K562 (cell line): ENCODE data around the gene CNPPD1. TPM values are rescaled to one million over a fixed set of nuclear protein-coding genes. Genes with fewer than 3 reads are reported as not detected.

Experiments
- C11orf30 ChIP-seq: fragments of 450-650 bp; IDR thresholded peaks from 2 replicates; pipeline ENCODE4 v1.6.1; 2016; ENCODE audit warnings: low read depth, mild to moderate bottlenecking
- CXXC5 ChIP-seq: fragments of 250-450 bp; sonication (Bioruptor Pico); IDR thresholded peaks from 2 replicates; pipeline ENCODE4 v1.8.0; 2022; ENCODE audit warnings: inconsistent platforms, mild to moderate bottlenecking, moderate library complexity
- JUN ChIP-seq, 2 experiments: sonication (generic) in 1 of 2; formaldehyde crosslinking in 1 of 2; IDR thresholded peaks; 2 replicates each; pipeline versions ENCODE4 v1.6.1 to v1.8.0; 2012 to 2022; ENCODE audit warnings: borderline replicate concordance in 2 of 2, mild to moderate bottlenecking in 2 of 2, improper control_type of control experiment in 1 of 2, low read depth in 1 of 2, low read length in 1 of 2, missing genetic modification reagents in 1 of 2
- SRF ChIP-seq, 2 experiments: fragments of 250-450, 450-650 bp in 1 of 2; sonication (Bioruptor Pico) in 1 of 2; sonication (generic) in 1 of 2; formaldehyde crosslinking; IDR thresholded peaks; 2 replicates each; pipeline versions ENCODE4 v1.5.0 to v1.5.1; 2020 to 2022; ENCODE audit warnings: mild to moderate bottlenecking in 1 of 2, missing genetic modification reagents in 1 of 2
- polyA plus RNA-seq, 8 experiments: library from polyadenylated mRNA; depleted of rRNA in 4 of 8; stranded (reverse) in 5 of 8; unstranded in 3 of 8; fragments of >200 nt; fragmentation: Nextera tagmentation in 2 of 8; fragmentation: Illumina TruSeq in 1 of 8; extraction: Ambion mirVana in 2 of 8; extraction: Trizol in 1 of 8; gene quantifications; 2 replicates each; pipeline versions ENCODE4 v1.2.1 to v1.2.3, GENCODE V29; 2011 to 2014; ENCODE audit warnings: inconsistent platforms in 1 of 8, missing spikeins in 1 of 8
- total RNA-seq, 7 experiments: library from RNA; depleted of rRNA in 6 of 7; stranded (reverse); fragments of >200 nt in 6 of 7; fragmentation: Illumina TruSeq in 2 of 7; extraction: Trizol in 2 of 7; gene quantifications; 2 replicates each; pipeline versions ENCODE4 v1.2.1 to v1.2.3, GENCODE V29; 2011 to 2021; ENCODE audit warnings: low replicate concordance in 1 of 7
- TF ChIP-seq, protein P1 (sequence below), 2 experiments: IDR thresholded peaks; 2 replicates each; pipeline ENCODE4 v1.6.1; 2012; ENCODE audit warnings: improper control_type of control experiment in 2 of 2, low read depth in 2 of 2, low read length in 2 of 2, borderline replicate concordance in 1 of 2
- TF ChIP-seq, protein P2 (sequence below), 3 experiments: fragments of 200-800 bp in 1 of 3; fragments of 250-450 bp in 1 of 3; fragments of 450-650 bp in 1 of 3; sonication (Bioruptor Pico) in 1 of 3; sonication (Bioruptor generic) in 1 of 3; formaldehyde crosslinking in 1 of 3; IDR thresholded peaks; 2 replicates each; pipeline versions ENCODE4 v1.6.1 to v1.8.0; 2016 to 2022; ENCODE audit warnings: mild to moderate bottlenecking in 2 of 3, missing genetic modification characterization in 2 of 3, missing compliant biosample characterization in 1 of 3, moderate library complexity in 1 of 3
- TF ChIP-seq, protein P3 (sequence below), 2 experiments: fragments of 450-650 bp in 1 of 2; sonication (generic) in 1 of 2; formaldehyde crosslinking in 1 of 2; IDR thresholded peaks; 2 replicates each; pipeline versions ENCODE4 v1.7.1 to v1.9.0; 2016 to 2022; ENCODE audit warnings: inconsistent platforms in 1 of 2, mild to moderate bottlenecking in 1 of 2, missing genetic modification reagents in 1 of 2

Gene CNPPD1
- total and polyA plus RNA-seq, 9 of the 15 experiments (the other 6 are each of a cell fraction or from before 2014, with no cell fraction given): 9.9 to 53.5 (median 27.0) TPM

DNA sequence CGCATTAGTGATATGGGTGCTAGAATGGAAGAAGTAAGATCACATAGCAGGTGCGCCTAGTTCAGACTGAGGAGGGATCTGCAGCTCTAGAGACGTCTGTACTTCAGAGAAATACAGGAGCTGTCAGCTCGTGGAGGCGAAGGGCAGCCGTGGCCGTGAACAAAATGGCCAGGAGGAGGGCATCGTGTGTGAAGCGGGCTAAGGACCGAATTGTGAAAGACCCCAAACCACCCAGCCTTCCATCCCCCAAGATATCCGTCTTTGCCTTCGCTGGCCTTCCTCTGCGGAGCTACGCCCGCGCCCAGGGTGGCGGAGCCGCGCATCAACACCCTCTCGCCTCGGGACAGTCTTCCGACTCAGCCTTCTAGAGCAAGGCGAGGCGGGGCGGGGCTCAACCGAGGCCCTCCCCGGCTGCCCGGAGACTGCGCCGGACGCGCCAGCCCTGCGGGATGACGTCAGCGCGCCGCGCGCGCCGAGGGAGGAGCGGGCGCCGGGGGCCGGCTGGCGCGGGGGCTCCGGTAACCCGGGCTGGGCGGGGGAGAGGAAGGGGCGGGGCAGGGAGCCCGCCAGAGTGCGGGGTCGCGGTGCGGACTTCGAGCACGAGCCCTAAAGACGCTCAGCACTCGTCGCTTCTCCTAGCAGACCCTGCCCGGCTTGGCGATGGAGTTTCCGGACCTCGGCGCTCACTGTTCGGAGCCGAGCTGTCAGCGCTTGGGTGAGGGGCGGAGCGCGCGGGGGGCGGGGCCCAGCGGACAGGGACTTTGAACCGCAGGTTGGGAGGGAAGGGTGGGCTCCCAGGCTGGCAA lies 29.8 kb upstream of the CNPPD1 start, which contains the start of gene ZFAND2B (continued):
- TF ChIP-seq, protein P1, sequence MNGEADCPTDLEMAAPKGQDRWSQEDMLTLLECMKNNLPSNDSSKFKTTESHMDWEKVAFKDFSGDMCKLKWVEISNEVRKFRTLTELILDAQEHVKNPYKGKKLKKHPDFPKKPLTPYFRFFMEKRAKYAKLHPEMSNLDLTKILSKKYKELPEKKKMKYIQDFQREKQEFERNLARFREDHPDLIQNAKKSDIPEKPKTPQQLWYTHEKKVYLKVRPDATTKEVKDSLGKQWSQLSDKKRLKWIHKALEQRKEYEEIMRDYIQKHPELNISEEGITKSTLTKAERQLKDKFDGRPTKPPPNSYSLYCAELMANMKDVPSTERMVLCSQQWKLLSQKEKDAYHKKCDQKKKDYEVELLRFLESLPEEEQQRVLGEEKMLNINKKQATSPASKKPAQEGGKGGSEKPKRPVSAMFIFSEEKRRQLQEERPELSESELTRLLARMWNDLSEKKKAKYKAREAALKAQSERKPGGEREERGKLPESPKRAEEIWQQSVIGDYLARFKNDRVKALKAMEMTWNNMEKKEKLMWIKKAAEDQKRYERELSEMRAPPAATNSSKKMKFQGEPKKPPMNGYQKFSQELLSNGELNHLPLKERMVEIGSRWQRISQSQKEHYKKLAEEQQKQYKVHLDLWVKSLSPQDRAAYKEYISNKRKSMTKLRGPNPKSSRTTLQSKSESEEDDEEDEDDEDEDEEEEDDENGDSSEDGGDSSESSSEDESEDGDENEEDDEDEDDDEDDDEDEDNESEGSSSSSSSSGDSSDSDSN (IDR thresholded peaks at IDR 0.05; ENCODE audit: borderline replicate concordance in 1 of 2, low read depth in 2 of 2, low read length in 2 of 2): 0 out of 4 replicates have a peak, but pooled peaks have one; percentile 24 to 50
- TF ChIP-seq JUN (IDR thresholded peaks at IDR 0.05; ENCODE audit: borderline replicate concordance, low read depth, low read length) (peak; percentile 50; the same call in 1 of the 2 replicates), JUN (CRISPR knock-in tag; IDR thresholded peaks at IDR 0.05; ENCODE audit: borderline replicate concordance) (no peak), SRF (CRISPR knock-in tag; IDR thresholded peaks at IDR 0.05) (peak in 1 of 2 experiments; percentile 54; a peak in 1 of 4 replicates), C11orf30 (no peak), CXXC5 (CRISPR knock-in tag) (peak; percentile 78)
- TF ChIP-seq, protein P2, sequence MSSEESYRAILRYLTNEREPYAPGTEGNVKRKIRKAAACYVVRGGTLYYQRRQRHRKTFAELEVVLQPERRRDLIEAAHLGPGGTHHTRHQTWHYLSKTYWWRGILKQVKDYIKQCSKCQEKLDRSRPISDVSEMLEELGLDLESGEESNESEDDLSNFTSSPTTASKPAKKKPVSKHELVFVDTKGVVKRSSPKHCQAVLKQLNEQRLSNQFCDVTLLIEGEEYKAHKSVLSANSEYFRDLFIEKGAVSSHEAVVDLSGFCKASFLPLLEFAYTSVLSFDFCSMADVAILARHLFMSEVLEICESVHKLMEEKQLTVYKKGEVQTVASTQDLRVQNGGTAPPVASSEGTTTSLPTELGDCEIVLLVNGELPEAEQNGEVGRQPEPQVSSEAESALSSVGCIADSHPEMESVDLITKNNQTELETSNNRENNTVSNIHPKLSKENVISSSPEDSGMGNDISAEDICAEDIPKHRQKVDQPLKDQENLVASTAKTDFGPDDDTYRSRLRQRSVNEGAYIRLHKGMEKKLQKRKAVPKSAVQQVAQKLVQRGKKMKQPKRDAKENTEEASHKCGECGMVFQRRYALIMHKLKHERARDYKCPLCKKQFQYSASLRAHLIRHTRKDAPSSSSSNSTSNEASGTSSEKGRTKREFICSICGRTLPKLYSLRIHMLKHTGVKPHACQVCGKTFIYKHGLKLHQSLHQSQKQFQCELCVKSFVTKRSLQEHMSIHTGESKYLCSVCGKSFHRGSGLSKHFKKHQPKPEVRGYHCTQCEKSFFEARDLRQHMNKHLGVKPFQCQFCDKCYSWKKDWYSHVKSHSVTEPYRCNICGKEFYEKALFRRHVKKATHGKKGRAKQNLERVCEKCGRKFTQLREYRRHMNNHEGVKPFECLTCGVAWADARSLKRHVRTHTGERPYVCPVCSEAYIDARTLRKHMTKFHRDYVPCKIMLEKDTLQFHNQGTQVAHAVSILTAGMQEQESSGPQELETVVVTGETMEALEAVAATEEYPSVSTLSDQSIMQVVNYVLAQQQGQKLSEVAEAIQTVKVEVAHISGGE (CRISPR knock-in tag; IDR thresholded peaks at IDR 0.05): no peak
- TF ChIP-seq, protein P3, sequence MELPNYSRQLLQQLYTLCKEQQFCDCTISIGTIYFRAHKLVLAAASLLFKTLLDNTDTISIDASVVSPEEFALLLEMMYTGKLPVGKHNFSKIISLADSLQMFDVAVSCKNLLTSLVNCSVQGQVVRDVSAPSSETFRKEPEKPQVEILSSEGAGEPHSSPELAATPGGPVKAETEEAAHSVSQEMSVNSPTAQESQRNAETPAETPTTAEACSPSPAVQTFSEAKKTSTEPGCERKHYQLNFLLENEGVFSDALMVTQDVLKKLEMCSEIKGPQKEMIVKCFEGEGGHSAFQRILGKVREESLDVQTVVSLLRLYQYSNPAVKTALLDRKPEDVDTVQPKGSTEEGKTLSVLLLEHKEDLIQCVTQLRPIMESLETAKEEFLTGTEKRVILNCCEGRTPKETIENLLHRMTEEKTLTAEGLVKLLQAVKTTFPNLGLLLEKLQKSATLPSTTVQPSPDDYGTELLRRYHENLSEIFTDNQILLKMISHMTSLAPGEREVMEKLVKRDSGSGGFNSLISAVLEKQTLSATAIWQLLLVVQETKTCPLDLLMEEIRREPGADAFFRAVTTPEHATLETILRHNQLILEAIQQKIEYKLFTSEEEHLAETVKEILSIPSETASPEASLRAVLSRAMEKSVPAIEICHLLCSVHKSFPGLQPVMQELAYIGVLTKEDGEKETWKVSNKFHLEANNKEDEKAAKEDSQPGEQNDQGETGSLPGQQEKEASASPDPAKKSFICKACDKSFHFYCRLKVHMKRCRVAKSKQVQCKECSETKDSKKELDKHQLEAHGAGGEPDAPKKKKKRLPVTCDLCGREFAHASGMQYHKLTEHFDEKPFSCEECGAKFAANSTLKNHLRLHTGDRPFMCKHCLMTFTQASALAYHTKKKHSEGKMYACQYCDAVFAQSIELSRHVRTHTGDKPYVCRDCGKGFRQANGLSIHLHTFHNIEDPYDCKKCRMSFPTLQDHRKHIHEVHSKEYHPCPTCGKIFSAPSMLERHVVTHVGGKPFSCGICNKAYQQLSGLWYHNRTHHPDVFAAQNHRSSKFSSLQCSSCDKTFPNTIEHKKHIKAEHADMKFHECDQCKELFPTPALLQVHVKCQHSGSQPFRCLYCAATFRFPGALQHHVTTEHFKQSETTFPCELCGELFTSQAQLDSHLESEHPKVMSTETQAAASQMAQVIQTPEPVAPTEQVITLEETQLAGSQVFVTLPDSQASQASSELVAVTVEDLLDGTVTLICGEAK (IDR thresholded peaks at IDR 0.05): 0 out of 2 replicates have a peak, but pooled peaks have one; percentile 9
- TF ChIP-seq, protein P3 (CRISPR knock-in tag; IDR thresholded peaks at IDR 0.05): no peak
